Omental fat pad (tissue), 4 donors: ENCODE data around the gene KAT14. TPM values are rescaled to one million over a fixed set of nuclear protein-coding genes. Genes with fewer than 3 reads are reported as not detected.
"Not testable (repeated sequence)": the region's sequence is repeated elsewhere in the genome, so short reads cannot be mapped to it uniquely, and the experiment has no call there.

Experiments used
- ATAC-seq: fragments of 150-250 bp; one replicate; pipeline ENCODE4 v1.9.1; 2016; ENCODE audit warnings: mild to moderate bottlenecking, moderate library complexity; ENCODE audit not compliant: low FRiP score
- DNase-seq: peaks from one replicate; pipeline ENCODE4 v3.0.0-alpha.2; 2019; ENCODE audit warnings: low spot score
- CTCF ChIP-seq, 3 donors: fragments of 450-650 bp; IDR thresholded peaks; one replicate each; pipeline ENCODE4 v1.5.1; 2016 to 2017; ENCODE audit warnings: antibody characterized with exemption in 3 of 3, mild to moderate bottlenecking in 3 of 3, moderate library complexity in 2 of 3
- small RNA-seq: library from RNA; depleted of rRNA; stranded (forward); fragments of <200 nt; gene quantifications from one replicate; pipeline ENCODE3, GENCODE V24; 2016
- total RNA-seq, 4 donors: library from RNA; depleted of rRNA; stranded (reverse); fragments of >200 nt; gene quantifications; one replicate each; pipeline ENCODE4 v1.1.0, GENCODE V29; 2016

Gene KAT14
- total RNA-seq, 4 donors from 2014 or later = 5.5 to 11.9 (median 9.4) TPM

GRCh38 chr20:18224968-18225568 is 87.4 kb downstream of the KAT14 start:
- DNase-seq (no peak), ATAC-seq (peak; percentile 70)
- TF ChIP-seq CTCF (IDR thresholded peaks at IDR 0.05) = no peak

- TF ChIP-seq CTCF (IDR thresholded peaks at IDR 0.05) = no peak
- ATAC-seq (no peak), DNase-seq (no peak)
Measured at GRCh38 chr20:18225632-18226031, 88.0 kb downstream of the KAT14 start.

GRCh38 chr20:18226741-18227140 is 89.1 kb downstream of the KAT14 start:
- ATAC-seq, DNase-seq: not testable (repeated sequence)

GRCh38 chr20:18233408-18233943 is 95.8 kb downstream of the KAT14 start:
- DNase-seq = no peak
- TF ChIP-seq CTCF (IDR thresholded peaks at IDR 0.05) = no peak
- ATAC-seq = no peak

Small RNA genes within 50 kb of the gene (small RNA-seq; reads per million reads assigned to genes)
- gene RF00019 = not detected
- not detected for gene RNU7-137P

Other genes with a start within 250 kb of the KAT14 start
- 100 to 1,000 TPM; 101 to 232 (median 110) TPM for gene SNX5, start 169.1 kb upstream of the KAT14 start, total RNA-seq
- 10 to 100 TPM in 1 of 4 donors, 1 to 10 TPM in 3; 5.8 to 12.3 (median 7.3) TPM for gene MGME1, start 168.8 kb upstream of the KAT14 start, total RNA-seq
- gene OVOL2, start 79.9 kb upstream of the KAT14 start, total RNA-seq = not detected
- 10 to 100 TPM in 3 of 4 donors, 1 to 10 TPM in 1; 5.8 to 11.9 (median 11.2) TPM for gene PET117, start within 50 bp of the KAT14 start, total RNA-seq
- gene ZNF133, start 150.7 kb downstream of the KAT14 start, total RNA-seq = 10 to 100 TPM in 2 of 4 donors, 1 to 10 TPM in 2; 6.7 to 18.1 (median 8.6) TPM